NCI-H1417 (cell line): ENCODE results near the gene RIMS1.
"Not testable (repeated sequence)": the region's sequence is repeated elsewhere in the genome, so short reads cannot be mapped to it uniquely, and the experiment has no call there.

Experiments used
- DNase-seq, 3 experiments: peaks; one replicate each; lab custom pipeline; 2025; lab: John Stamatoyannopoulos, UW

RIMS1 gene

DNA sequence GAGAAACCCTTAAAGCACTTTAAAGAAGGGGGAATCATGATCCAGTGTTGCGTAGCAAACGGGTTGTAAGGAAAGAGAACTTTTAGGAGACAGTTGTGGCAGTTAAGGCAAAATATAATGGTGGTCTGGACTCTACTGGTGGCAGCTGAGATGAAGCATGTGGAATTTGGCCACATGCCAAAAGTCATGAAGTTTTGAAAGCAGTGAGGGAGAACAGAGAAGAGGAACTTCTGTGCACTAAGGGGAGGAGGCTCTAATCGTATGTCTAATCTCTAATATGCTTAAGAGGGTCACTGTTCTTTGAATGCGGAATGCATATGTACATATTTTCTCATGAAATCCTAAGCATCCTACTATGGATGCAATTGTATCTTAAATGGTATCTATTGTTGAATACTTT lies 91.5 kb downstream of the RIMS1 start:
- peak in 1 of 3 experiments; percentile 18 for DNase-seq

GRCh38 chr6:71979911-71980310 lies 93.6 kb downstream of the RIMS1 start:
- no peak for DNase-seq

GRCh38 chr6:71982389-71982788 lies 96.0 kb downstream of the RIMS1 start:
- no peak for DNase-seq

GRCh38 chr6:71983131-71983530 lies 96.8 kb downstream of the RIMS1 start:
- DNase-seq = no peak

- DNase-seq = no peak
These were observed 108.4 kb downstream of the RIMS1 start for GRCh38 chr6:71994705-71995271.

- DNase-seq = no peak
These were observed 111.0 kb downstream of the RIMS1 start for GRCh38 chr6:71997341-71997740.

GRCh38 chr6:72002415-72002814 lies 116.1 kb downstream of the RIMS1 start:
- DNase-seq = no peak

GRCh38 chr6:72006591-72006990 lies 120.2 kb downstream of the RIMS1 start:
- not testable (repeated sequence) for DNase-seq

- DNase-seq = no peak
These were observed 136.5 kb downstream of the RIMS1 start for GRCh38 chr6:72022830-72023229.

DNA sequence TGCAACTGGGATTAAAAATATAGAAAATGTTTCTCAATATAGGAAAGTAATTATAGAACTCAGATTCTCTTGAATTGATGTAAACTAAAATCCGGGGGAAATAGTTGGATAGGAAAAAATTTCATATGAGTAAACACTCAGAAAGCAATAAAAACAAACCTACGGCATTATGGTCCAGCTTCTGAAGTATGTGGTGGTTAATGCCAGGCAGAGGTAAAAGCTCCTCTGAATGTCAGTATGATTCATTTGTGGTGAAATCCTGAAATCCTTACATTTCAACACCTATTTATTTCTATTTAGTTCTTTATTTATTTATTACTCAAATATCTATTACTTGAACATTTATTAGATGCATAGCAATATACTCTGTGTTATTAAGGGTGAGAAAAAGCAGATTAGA lies 145.1 kb downstream of the RIMS1 start:
- DNase-seq = no peak

DNA sequence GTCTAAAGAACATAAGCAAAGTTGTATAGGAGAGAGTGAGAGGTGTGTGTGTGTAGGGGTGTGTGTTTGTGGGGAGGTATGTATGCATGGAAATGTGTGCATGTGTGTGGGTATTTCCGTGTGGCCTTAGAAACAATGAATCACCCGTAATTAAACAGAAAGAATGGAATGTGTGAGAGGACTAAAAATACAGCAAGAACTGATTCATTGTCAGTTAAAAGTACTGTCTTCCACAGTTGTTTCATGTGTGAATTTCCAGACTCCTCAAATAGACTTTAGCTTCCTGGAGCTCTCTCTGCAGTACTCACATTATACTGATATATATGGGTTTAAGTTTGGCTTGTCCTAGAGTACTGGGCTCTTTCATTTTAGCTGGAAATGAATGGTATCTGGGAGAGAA lies 145.7 kb downstream of the RIMS1 start:
- DNase-seq = no peak

DNA sequence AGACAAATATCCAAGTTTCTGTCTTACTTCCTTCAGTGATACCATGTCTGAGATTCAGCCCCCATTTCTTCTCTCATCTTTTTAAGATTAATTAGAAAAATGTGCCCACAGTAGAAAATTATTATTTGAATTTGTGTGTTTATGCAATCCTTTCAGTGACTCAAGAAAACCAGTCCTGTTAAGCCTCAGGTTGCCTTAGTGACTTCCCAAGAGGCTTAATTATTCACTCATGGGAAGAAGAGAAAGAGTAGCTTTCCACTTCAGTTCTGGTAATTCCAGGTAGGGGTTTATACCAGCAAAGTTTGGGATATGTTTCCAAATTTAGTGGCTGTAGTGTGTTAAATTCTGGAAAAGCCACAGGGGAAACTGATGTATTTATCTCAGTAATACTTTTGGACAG lies 149.1 kb downstream of the RIMS1 start:
- peak in 1 of 3 experiments; percentile 6 for DNase-seq

DNA sequence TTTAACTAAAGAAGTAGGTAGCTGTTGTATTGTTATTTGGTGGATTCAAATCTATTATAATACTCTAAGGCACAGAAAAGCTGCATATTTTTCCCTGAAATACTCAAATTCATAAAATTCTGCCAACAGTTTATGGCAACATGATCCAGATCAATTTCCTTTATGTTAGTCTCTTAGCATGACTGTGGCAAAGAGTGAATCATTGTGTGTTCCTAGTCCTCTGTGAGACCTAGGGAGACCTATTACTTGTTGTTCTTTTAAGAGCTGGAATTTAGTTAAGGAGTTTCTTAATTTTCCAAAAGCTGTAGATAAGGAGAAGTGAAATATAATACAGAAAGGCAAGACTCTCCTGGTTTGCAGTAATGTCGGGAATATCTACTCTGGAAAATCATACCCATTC lies 149.6 kb downstream of the RIMS1 start:
- no peak for DNase-seq

DNA sequence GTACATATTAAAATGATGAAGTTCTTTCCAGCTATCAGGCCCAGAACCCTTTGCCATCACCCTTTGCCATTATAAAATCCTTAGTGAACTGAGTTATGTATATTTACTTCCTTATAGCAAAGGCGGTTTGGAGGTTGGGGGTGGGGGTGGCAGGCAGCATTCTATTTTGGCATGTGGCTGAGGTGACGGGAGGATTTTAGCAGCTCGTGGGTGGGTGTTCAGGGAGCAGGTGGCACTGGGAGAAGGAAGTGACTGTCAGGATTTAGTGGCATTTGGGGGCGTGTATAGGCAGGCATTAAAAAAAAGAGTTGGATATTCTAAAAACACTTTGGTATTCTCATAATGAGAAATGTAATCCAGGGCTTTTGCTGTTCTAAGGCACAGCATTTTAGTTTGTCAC lies 150.7 kb downstream of the RIMS1 start:
- no peak for DNase-seq

GRCh38 chr6:72040111-72040510 lies 153.8 kb downstream of the RIMS1 start:
- peak in 1 of 3 experiments; percentile 53 for DNase-seq

DNA sequence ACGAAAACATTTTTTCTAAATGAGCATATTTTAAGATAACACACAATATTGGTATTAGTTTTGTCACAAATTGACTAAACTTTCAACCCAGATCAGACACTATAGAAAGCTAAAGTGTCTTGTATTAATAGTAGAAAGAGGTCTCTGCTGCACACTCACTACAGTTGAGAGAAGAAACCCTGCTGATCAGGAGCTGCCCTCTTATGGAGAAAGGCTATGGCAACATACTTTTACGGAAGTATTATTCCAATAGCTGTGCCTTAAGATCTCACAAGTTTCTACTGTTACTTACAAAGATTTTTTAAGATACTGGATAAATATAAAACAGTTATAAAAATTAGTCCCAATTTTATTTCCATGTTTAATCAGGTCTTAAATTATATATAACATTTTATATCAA lies 155.7 kb downstream of the RIMS1 start:
- DNase-seq = peak in 1 of 3 experiments; percentile 21

- no peak for DNase-seq
These were observed 161.7 kb downstream of the RIMS1 start for GRCh38 chr6:72048080-72048479.

GRCh38 chr6:72049376-72049775 lies 163.0 kb downstream of the RIMS1 start:
- no peak for DNase-seq

DNA sequence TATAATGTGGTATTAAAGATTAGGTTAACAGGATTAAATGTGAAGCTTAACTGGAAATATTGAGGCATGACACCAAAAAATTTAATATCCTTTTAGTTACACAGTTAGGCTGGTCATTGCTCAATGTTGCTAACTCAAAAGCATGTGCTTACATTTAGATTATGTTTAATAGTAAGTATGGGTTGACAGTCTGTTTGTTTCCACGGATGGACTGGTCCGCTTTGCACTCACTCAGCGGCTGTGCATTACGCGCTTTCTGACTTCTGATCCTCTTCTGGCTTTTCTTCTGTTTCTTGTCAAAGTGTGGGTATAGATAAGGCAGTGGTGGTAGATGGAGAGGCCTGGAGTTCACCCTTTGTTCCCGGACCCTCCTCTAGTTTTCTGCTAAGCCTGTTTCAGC lies 174.9 kb downstream of the RIMS1 start:
- DNase-seq = no peak

DNA sequence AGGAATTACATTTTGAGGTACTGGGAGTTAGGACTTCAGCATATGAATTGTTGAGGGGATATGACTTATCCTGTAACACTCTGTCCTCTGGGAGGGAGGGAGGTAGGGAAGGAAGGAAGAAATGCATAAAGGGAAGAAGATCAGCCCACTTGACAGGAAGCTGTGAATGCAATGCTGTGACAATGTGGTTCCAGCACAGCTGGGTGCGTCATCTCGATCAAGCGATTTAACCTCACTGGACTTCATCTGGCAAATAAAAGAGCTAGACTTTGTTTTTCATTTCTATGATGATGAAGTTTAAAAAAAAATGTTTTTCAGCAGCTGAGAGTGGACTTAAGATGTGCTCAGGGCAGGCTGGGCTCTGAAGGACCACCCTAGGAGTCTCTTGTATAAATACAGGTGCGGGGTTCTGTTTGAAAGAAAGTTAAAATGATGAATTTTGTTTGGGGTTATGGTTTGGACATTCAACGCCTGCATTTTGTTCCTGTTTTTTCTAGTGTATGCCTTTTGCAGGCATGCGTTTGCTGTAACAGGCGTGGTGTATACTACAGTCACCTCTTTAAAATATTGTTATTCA lies 178.1 kb downstream of the RIMS1 start:
- DNase-seq = no peak

DNA sequence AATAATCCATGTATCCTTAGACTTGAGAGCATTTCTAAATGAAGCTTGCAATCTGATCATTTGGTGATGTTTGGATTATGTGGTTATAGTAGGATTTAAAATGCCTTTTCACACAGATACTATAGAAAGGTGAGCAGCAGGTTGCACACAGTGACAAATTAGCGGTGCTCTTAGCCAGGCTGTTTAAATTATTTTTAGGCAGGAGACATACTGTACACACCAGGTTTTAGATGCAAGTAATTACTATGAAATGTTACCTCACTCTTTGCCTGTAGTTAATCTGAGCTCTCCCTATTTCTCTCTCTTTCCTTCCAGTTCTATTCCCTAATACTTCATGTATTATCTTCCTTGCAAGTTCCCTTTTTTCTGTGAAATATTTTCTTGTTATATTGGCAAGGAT lies 191.7 kb downstream of the RIMS1 start:
- peak in 1 of 3 experiments; percentile 13 for DNase-seq

DNA sequence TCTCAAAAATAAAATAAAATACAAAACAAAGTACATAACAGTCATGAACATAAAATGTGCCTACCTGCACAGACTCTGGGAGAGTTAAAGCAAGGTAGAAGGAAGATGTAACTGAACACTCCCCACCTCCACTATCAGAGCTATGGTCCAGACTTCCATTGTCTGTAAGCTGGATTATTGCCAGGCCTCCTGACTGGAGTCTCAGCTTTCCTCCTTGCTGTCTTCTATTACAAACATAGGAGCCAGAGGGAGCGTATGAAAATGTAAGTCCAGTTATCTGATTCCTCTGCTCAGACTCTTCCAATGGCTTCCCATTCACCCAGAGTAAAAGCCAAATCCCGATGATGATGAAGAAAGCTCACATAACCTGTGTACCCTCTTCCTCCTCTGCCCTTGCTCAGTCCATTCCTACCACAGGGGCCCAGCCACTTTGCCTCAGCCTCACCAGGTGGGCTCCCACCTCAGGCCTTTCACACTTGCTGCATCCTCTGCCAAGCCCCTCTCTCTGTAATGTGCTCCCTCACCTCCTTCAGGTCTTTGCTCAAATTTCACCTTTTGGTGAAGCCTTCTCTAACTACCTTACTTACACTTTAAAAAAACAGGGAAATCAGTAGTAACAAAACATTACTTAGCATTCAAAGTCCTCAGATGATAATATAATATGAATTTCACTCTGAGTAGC lies 194.1 kb downstream of the RIMS1 start:
- DNase-seq = peak in 2 of 3 experiments; percentile 22 to 26

- DNase-seq = no peak
These were observed 195.5 kb downstream of the RIMS1 start for GRCh38 chr6:72081871-72082270.

DNA sequence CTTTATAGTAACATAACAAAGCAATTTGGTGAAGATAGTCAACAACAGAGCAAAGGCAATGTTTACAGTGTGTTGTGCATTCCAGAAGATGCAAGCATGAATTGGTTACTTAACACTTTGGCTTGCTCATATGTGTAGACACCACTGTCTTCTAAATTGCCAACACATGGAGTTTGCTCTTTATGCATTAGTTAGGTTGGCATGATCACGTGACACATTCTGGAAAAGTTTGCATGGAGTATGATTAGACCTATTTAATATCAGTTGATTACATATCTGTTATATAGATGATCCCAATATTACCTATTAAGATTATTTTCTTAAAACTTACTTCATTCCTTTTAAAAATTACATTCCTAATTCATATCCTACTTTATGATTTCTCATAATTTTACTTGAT lies 197.6 kb downstream of the RIMS1 start:
- no peak for DNase-seq
